HG03460 (cell line): Measurements from ENCODE around the gene MACROD2.

Experiments
- ATAC-seq: cut with Tn5 transposase; IDR thresholded peaks from one replicate; pipeline ENCODE4 v1.9.1; 2021; ENCODE audit not compliant: unreplicated experiment

The MACROD2 gene

GRCh38 chr20:14698605-14699373 is 703.5 kb downstream of the MACROD2 start:
- ATAC-seq: no peak

GRCh38 chr20:14700639-14700960 is 705.3 kb downstream of the MACROD2 start:
- ATAC-seq: peak; percentile 68

- no peak for ATAC-seq
Measured at GRCh38 chr20:14701326-14701725, 706.0 kb downstream of the MACROD2 start.

- no peak for ATAC-seq
Measured at GRCh38 chr20:14706555-14706954, 711.2 kb downstream of the MACROD2 start.

- no peak for ATAC-seq
Measured at GRCh38 chr20:14707026-14707680, 711.8 kb downstream of the MACROD2 start.

GRCh38 chr20:14707865-14708596 is 712.7 kb downstream of the MACROD2 start:
- ATAC-seq: no peak

GRCh38 chr20:14709439-14709838 is 714.1 kb downstream of the MACROD2 start:
- no peak for ATAC-seq

- ATAC-seq: no peak
Measured at GRCh38 chr20:14710951-14711350, 715.6 kb downstream of the MACROD2 start.

- no peak for ATAC-seq
Measured at GRCh38 chr20:14711652-14712051, 716.3 kb downstream of the MACROD2 start.

- no peak for ATAC-seq
Measured at GRCh38 chr20:14712302-14712739, 717.0 kb downstream of the MACROD2 start.

- ATAC-seq: no peak
Measured at GRCh38 chr20:14715400-14715799, 720.1 kb downstream of the MACROD2 start.

- ATAC-seq: no peak
Measured at GRCh38 chr20:14716351-14716801, 721.1 kb downstream of the MACROD2 start.

- ATAC-seq: peak; percentile 90
Measured at GRCh38 chr20:14717134-14717999, 722.1 kb downstream of the MACROD2 start.

GRCh38 chr20:14720251-14720650 is 724.9 kb downstream of the MACROD2 start:
- ATAC-seq: no peak

GRCh38 chr20:14721926-14722452 is 726.7 kb downstream of the MACROD2 start:
- no peak for ATAC-seq

GRCh38 chr20:14723614-14724013 is 728.3 kb downstream of the MACROD2 start:
- no peak for ATAC-seq

- no peak for ATAC-seq
Measured at GRCh38 chr20:14724036-14724435, 728.7 kb downstream of the MACROD2 start.

- ATAC-seq: no peak
Measured at GRCh38 chr20:14724468-14724867, 729.2 kb downstream of the MACROD2 start.

- no peak for ATAC-seq
Measured at GRCh38 chr20:14726591-14726990, 731.3 kb downstream of the MACROD2 start.

- ATAC-seq: no peak
Measured at GRCh38 chr20:14727485-14728150, 732.3 kb downstream of the MACROD2 start.
